Eye (tissue), 1 donor: ENCODE measurements around the gene RPTOR.

ENCODE experiments used
- DNase-seq: peaks from one replicate; pipeline ENCODE4 v3.0.0-alpha.2; 2015

The RPTOR gene

GRCh38 chr17:80971704-80972304, 427.2 kb downstream of the RPTOR start:
- DNase-seq = no peak

- no peak for DNase-seq
Observed at GRCh38 chr17:80976701-80977100, 432.1 kb downstream of the RPTOR start.

DNA sequence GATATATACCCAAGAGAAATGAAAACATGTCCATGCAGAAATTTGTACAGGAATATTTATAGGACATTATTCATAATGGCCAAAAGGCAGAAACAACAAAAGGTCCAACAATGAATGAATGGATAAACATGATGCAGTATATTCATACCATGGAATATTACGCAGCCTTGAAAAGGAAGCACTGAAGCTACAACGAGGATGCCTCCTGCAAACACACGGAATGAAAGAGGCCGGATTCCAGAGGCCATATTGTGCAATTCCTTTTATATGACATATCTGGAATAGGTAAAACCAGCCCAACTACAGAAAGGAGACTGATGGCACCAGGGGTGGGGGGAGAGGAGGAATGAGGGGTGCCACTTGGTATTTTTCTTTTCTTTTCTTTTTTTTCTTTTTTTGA, 432.5 kb downstream of the RPTOR start:
- no peak for DNase-seq

GRCh38 chr17:80978499-80979497, 434.2 kb downstream of the RPTOR start:
- no peak for DNase-seq

DNA sequence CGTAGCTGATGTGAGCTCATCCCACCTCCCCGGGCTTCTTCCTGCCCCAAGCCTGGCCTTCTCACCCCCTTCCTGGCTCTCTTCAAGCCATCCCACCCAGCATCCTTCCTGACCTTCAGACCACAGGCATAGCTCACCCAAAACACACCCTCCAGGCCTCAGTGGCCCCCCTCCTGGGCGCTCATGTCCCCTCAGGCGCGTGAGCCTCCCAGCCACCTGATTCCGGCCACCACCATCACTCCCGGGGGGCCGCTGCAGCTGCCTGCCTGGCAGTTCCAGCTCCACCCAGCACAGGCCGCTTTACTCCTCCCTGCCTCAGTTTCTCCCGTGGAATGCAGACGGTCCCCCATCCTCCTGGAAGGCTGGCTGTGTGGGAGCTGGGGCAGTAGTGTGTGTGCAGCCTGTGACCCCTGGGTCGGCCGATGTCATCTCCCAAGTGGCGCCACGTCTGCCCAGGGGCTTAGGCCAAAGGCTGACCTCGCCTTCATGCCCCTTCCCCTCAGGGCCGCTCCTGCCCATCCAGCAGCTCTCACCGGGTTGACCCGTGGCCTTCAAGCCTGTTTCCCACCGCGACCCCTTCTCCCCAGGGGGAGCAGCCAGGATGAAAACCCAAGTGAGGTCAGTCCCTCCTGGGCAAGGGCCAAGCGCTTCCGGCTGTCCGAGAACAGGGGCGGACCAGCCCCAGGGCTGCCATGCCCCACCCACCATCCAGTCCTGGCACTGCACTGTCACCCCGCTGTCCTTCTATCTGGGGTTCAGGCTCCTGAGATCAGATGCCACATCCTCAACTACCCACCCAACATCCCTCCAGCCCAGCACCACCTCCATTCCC, 435.1 kb downstream of the RPTOR start:
- no peak for DNase-seq

DNA sequence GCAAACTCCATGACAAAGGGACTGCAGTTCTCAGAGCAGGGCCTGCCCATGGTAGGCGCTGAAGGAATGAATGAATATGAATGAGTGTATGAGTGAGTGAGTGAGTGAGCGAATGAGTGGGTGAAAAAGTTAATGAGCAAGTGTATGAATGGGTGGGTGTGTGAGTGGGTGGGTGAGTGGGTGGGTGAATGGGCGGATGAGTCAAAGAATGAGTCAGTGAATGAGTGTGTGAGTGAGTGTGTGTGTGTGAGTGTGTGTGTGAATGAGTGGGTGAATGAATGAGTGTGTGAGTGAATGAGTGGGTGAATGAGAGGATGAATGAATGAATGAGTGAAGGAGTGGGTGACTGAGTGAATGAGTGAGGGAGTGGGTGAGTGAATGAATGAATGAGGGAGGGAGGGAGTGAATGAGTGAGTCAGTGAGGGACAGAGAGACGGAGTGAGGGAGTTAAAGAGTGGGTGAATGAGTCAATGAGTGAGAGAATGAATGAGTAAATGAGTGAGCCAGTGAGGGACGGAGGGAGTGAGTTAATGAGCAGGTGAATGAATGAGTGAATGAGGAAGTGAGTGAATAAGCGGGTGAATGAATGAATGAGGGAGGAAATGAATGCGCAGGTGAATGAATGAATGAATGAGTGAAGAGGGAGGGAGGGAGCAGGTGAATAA, 435.9 kb downstream of the RPTOR start:
- DNase-seq = no peak

GRCh38 chr17:80981062-80981902, 436.6 kb downstream of the RPTOR start:
- DNase-seq = peak; percentile 75

- no peak for DNase-seq
Observed at GRCh38 chr17:80981929-80982425, 437.3 kb downstream of the RPTOR start.

DNA sequence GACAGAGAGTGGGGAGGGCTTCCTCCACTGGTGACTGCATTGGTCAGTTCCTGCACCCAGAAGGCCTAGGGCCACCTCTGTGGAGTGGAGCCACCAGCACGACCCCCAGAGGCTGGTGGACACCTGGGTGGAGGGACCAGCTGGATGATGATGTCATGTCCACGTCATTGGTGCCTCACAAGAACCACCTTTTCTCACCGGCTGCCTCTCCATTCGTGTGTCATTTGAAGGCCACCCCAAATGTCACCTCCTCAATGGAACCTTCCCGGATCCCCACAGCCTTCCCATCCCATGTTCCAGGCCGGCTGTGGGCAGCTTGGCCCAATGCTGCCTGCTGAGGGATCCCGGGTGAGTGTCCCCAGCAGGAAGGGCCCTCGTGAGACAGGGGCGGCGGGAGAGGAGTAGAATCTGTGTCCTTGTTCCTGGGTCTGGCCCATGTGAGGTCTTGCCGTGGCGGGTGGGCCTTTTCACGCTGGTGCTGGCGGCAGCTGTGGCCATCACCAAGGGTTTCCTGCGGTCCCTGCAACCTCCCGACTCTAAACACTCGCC, 437.9 kb downstream of the RPTOR start:
- DNase-seq = no peak

GRCh38 chr17:80983545-80983944, 438.9 kb downstream of the RPTOR start:
- no peak for DNase-seq

- DNase-seq = peak; percentile 58
Observed at GRCh38 chr17:80984749-80985148, 440.1 kb downstream of the RPTOR start.

DNA sequence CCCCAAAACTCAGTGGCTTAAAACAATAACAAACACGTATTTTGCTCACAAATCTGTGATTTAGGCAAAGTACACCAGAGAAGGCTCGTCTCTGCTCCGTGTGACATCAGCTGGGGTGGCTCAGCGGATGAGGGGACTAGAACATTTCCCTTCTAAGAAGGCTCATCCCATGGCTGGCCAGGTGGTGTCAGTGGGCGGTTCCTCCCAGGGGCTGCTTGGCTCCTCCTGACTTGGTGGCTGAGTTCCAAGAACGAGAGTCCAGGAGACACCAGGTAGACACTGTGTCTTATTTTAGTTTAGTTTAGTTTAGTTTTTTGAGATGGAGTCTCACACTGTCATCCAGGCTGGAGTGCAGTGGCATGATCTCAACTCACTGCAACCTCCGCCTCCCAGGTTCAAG, 441.4 kb downstream of the RPTOR start:
- no peak for DNase-seq

DNA sequence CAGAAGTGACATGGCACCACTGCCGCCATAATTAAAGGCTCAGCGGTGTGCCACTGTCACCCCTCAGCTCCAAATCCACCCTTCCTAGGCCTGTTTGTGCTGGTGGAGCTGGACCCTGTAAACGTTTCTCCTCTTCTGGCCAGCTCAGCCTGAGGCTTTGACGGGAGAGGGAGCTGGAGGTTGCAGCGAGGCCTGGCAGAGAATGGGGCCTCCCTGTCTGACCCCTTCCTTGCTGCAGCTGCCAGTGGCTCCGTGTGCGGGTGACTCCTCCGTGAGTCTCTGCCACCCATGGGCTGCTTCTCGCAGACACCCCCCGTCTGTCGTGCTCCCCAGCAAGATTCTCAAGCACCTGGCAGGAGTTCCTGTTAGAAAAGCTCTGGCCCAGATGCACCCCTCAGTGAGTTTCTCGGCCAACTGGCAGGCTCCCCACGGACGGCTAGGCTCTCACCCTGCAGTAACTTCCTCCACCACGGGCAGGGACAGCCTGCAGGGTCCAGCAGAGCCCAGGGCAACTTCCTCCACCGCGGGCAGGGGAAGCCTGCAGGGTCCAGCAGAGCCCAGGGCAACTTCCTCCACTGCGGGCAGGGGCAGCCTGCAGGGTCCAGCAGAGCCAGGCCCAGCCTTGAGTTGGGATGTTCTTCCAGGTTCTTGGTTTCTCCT, 442.3 kb downstream of the RPTOR start:
- no peak for DNase-seq

DNA sequence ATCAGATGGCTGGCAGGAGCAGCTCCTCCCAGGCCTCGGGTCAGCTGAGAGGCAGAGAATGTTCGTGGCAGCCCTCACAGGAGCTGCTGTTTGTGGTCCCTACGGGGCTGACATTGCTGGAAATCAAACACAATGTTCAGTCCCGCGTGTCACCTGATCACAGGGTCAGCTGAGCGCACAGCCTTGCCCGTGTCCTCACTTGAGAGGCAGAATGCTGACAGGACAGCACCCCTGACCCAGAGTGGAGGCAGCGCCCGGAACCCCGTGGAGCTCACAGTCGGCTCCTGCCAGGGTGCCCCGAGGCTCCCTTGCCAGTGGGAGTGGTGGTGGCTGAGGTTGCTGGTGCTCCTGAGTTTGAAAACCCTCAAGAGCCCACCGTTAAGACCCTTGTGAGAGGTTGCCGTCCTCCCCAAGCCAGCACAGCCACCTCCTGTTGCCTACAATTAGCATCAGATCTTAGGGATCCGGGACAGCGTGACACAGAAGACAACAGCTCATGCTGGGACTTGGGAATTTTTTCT, 443.4 kb downstream of the RPTOR start:
- peak; percentile 78 for DNase-seq

DNA sequence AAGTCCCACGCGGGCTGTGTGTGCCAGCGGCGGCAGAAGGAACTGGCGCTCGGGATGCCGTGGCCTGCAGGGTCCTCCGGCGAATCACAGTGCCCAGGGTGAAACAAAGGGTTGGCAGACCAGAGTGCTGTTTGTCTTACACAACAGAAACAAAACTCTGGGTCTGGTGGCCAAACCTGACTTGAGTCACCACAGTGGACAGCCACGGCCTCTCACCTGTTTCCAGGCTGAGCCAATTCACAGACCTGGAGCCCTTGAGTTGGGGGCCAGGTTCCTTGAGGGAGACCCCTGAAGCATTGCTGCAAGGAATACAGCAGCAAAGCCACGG, 444.9 kb downstream of the RPTOR start:
- no peak for DNase-seq

GRCh38 chr17:80990921-80991644, 446.4 kb downstream of the RPTOR start:
- no peak for DNase-seq

DNA sequence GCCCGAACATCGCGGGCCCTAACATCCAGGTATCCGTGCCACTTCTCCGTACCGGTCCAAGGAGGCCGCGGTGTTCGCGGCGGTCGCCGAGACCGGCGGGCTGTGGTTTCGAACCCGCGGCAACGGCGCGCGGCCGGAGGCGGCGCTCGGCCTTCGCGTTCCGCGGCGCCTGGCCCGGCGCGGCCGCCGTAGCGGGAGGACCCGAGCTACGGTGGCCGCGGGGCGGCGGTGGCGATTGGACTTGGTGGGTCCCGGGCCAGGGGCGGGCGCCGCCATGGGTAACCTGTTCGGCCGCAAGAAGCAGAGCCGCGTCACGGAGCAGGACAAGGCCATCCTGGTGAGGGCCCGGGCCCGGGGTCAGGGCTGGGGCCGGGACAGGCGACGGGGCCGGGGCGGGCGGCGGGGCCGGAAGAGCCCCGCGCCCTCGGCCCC, 447.0 kb downstream of the RPTOR start, which contains the start of gene CHMP6:
CHMP6 (plus strand) TSS at position 197 of the 432 bp plus-strand sequence; CDS start at position 275, 78 bp downstream.
- DNase-seq = peak; percentile 89

DNA sequence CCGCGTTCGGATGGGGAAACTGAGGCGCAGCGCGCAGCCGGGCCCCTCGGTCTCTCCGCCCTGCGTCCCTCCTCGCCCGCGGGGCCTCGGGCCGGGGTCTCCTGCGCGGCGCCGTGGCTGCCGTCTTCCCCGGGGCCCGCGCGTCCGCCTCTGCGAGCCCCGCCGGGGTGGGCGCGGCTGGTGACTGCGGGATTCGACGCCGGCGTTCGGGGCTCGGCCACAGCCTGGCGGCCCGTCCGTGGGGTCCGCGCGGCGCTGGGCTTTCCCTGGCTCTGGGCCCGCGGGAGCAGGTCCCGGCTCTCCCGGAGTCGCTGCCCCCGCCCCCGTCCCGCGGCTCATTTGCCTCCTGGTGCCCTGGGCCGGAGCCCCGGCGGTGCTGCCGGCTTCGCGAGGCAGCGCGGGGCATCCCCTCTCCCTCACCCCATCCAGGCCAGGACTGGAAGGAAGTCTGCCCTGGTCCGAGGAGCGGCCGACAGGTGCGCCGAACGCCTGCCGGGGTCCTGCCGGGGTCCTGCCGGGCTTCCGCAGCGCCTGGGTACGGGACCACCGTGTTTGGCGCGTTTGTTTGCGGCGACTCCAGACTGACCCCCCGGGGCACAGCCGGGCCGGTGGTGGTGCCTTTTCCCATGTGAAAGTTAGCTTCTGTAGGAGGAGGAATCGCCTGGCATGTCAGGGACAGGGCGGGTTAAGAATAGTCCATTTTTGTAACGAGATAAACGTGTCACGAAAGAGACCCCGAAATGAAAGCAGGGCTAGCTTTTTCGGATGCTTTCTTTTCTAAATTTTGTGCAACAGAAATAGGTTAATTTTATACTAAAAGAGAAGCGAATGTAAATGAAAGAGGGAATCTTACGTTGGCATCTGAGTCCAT, 447.7 kb downstream of the RPTOR start:
- no peak for DNase-seq
